Stomach (tissue), 4 donors: Measurements from ENCODE around the gene TAS1R2.
"Not testable (repeated sequence)": the region's sequence is repeated elsewhere in the genome, so short reads cannot be mapped to it uniquely, and the experiment has no call there.

ENCODE experiments used
- EP300 ChIP-seq: sonication (generic); formaldehyde crosslinking; IDR thresholded peaks from one replicate; pipeline ENCODE4 v1.6.1; 2017; ENCODE audit warnings: antibody characterized with exemption
- POLR2A ChIP-seq, 4 donors: fragments of 450-650 bp; IDR thresholded peaks; one replicate each; pipeline ENCODE4 v1.6.1; 2016; ENCODE audit warnings: antibody characterized with exemption in 4 of 4, control low read depth in 2 of 4, mild to moderate bottlenecking in 1 of 4, moderate library complexity in 1 of 4
- POLR2AphosphoS5 ChIP-seq, 3 donors: sonication (generic); formaldehyde crosslinking; IDR thresholded peaks; one replicate each; pipeline ENCODE4 v1.6.1; 2016; ENCODE audit warnings: antibody characterized with exemption in 3 of 3
- TF ChIP-seq, protein P1 (sequence below), 7 experiments: fragments of 450-650 bp in 4 of 7; fragments of 200-600 bp in 3 of 7; sonication (generic) in 3 of 7; IDR thresholded peaks; one replicate each; pipeline ENCODE4 v1.5.1; 2016 to 2019; ENCODE audit warnings: antibody characterized with exemption in 7 of 7, control low read depth in 2 of 7, mild to moderate bottlenecking in 1 of 7

DNA sequence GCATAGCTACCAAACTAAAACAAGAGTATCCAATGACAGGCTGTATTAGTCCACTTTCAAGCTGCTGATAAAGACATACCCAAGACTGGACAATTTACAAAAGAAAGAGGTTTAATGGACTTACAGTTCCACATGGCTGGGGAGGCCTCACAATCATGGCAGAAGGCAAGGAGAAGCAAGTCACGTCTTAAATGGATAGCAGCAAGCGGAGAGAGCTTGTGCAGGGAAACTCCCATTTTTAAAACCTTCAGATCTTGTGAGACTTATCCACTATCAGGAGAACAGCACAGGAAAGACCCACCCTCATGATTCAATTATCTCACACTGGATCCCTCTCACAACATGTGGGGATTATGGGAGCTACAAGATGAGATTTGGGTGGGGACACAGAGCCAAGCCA lies 11.7 kb downstream of the TAS1R2 start:
- TF ChIP-seq, protein P1, sequence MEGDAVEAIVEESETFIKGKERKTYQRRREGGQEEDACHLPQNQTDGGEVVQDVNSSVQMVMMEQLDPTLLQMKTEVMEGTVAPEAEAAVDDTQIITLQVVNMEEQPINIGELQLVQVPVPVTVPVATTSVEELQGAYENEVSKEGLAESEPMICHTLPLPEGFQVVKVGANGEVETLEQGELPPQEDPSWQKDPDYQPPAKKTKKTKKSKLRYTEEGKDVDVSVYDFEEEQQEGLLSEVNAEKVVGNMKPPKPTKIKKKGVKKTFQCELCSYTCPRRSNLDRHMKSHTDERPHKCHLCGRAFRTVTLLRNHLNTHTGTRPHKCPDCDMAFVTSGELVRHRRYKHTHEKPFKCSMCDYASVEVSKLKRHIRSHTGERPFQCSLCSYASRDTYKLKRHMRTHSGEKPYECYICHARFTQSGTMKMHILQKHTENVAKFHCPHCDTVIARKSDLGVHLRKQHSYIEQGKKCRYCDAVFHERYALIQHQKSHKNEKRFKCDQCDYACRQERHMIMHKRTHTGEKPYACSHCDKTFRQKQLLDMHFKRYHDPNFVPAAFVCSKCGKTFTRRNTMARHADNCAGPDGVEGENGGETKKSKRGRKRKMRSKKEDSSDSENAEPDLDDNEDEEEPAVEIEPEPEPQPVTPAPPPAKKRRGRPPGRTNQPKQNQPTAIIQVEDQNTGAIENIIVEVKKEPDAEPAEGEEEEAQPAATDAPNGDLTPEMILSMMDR (IDR thresholded peaks at IDR 0.05) = not testable (repeated sequence)
- TF ChIP-seq POLR2A (IDR thresholded peaks at IDR 0.05); POLR2AphosphoS5 (IDR thresholded peaks at IDR 0.05); EP300: not testable (repeated sequence)
